Sigmoid colon (tissue), 7 donors: ENCODE results near the gene CMSS1. TPM values are rescaled to one million over a fixed set of nuclear protein-coding genes. Genes with fewer than 3 reads are reported as not detected.

Experiments used
- DNase-seq: peaks from one replicate; pipeline ENCODE4 v3.0.0-alpha.2; 2019
- H3K27ac ChIP-seq, 4 donors: fragments of 200-600 bp; sonication (generic); one replicate each; pipeline ENCODE4 v1.5.1; 2016 to 2019; ENCODE audit warnings: mild to moderate bottlenecking in 1 of 4
- H3K27me3 ChIP-seq, 3 donors: fragments of 200-600 bp; sonication (generic); one replicate each; pipeline ENCODE4 v1.5.1; 2019; ENCODE audit warnings: mild to moderate bottlenecking in 1 of 3
- H3K36me3 ChIP-seq, 4 donors: fragments of 200-600 bp; sonication (generic); one replicate each; pipeline ENCODE4 v1.5.1; 2016 to 2019
- H3K4me1 ChIP-seq, 4 donors: fragments of 200-600 bp; sonication (generic); one replicate each; pipeline ENCODE4 v1.5.1; 2017 to 2019
- H3K4me3 ChIP-seq, 4 donors: fragments of 200-600 bp; sonication (generic); one replicate each; pipeline ENCODE4 v1.5.1; 2017 to 2019; ENCODE audit warnings: mild to moderate bottlenecking in 2 of 4, moderate library complexity in 1 of 4
- H3K9me3 ChIP-seq, 4 donors: fragments of 200-600 bp in 3 of 4; sonication (generic) in 3 of 4; one replicate each; pipeline versions ENCODE4 v1.5.1 to v1.6.1; 2013 to 2019
- EP300 ChIP-seq, 4 donors: sonication (generic); formaldehyde crosslinking; IDR thresholded peaks; one replicate each; pipeline ENCODE4 v1.6.1; 2017; ENCODE audit warnings: antibody characterized with exemption in 4 of 4
- POLR2A ChIP-seq, 2 donors: fragments of 450-650 bp; IDR thresholded peaks; one replicate each; pipeline ENCODE4 v1.6.1; 2016; ENCODE audit warnings: antibody characterized with exemption in 2 of 2, mild to moderate bottlenecking in 2 of 2, moderate library complexity in 2 of 2
- POLR2AphosphoS5 ChIP-seq, 4 donors: sonication (generic); formaldehyde crosslinking; IDR thresholded peaks; one replicate each; pipeline ENCODE4 v1.6.1; 2017; ENCODE audit warnings: antibody characterized with exemption in 4 of 4
- WGBS, 2 donors: extraction: QIAGEN DNeasy Blood & Tissue Kit; methylation state at CpG; one replicate each; pipeline ENCODE4 v1.1.7; 2013; 5-methylcytosine and 5-hydroxymethylcytosine counted together
- intact Hi-C: fragments of 100-400 bp; cut with DNase I; formaldehyde crosslinking; loops from one replicate; pipeline ENCODE4 v1.15.1; 2023
- polyA plus RNA-seq, 3 donors: library from polyadenylated mRNA; stranded (reverse); fragments of 200-250 nt; gene quantifications; one replicate each; pipeline ENCODE4 v1.2.3, GENCODE V29; 2013
- total RNA-seq, 4 donors: library from RNA; depleted of rRNA; stranded (reverse); fragments of >200 nt; gene quantifications; one replicate each; pipeline ENCODE4 v1.1.0, GENCODE V29; 2016
- TF ChIP-seq, protein P1 (sequence below), 4 experiments: fragments of 450-650 bp in 3 of 4; fragments of 200-600 bp in 1 of 4; IDR thresholded peaks; one replicate each; pipeline ENCODE4 v1.5.1; 2016 to 2019; ENCODE audit warnings: antibody characterized with exemption in 4 of 4, mild to moderate bottlenecking in 3 of 4, moderate library complexity in 2 of 4
- donor health status: healthy with polysubstance abuse.
- donor health status: Bipolar disorder and iron deficiency.
- donor health status: healthy.

The CMSS1 gene
- total and polyA plus RNA-seq, 7 donors = 6.0 to 19.4 (median 13.9) TPM

DNA sequence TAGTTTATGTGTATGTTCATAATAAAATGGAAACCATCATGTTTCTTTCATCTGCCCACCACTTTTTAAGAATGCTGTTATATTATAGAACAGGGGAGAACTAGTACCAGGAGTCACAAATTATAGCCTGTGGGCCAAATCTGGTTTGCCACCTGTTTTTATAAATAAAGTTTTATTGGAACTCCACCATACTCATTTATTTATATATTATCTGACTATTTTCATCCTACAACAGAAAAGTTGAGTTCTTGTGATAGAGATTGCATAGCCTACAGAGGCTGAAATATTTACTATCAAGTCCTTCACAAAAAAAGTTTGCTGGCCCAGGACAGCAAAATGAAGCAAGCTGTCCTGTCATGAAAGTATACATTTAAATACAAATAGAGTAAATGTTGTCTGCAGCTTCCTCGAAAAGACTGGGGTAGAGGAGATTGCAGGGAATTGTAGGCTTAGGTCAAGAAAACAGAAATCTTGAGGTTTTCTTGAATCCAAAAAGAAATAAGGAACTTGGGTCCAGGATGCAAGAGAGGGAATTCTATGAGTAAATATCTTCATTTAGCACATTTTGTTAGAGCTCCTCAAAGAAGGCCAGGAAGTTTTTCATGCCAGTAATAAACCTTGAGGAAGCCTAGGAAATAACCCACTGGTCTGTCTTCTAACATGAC lies 255.5 kb downstream of the CMSS1 start:
- H3K4me3 ChIP-seq = no peak overlapping the region
- peak overlapping the region; percentile 49 to 76 (median 66) for H3K27ac ChIP-seq
- H3K36me3 ChIP-seq = no peaks in the 10 kb centered on the region
- no peak for DNase-seq
- WGBS, 2 donors = 76 to 83% methylated on average over 1 of the region's 1 CpG
- H3K27me3 ChIP-seq = no peaks in the 10 kb centered on the region
- intact Hi-C loops = no loop called here
- peaks cover 0 to 43% (median 35%) of the 10 kb centered on the region in 4 donors for H3K4me1 ChIP-seq
- no peak for TF ChIP-seq POLR2A (IDR thresholded peaks at IDR 0.05)
- TF ChIP-seq, protein P1, sequence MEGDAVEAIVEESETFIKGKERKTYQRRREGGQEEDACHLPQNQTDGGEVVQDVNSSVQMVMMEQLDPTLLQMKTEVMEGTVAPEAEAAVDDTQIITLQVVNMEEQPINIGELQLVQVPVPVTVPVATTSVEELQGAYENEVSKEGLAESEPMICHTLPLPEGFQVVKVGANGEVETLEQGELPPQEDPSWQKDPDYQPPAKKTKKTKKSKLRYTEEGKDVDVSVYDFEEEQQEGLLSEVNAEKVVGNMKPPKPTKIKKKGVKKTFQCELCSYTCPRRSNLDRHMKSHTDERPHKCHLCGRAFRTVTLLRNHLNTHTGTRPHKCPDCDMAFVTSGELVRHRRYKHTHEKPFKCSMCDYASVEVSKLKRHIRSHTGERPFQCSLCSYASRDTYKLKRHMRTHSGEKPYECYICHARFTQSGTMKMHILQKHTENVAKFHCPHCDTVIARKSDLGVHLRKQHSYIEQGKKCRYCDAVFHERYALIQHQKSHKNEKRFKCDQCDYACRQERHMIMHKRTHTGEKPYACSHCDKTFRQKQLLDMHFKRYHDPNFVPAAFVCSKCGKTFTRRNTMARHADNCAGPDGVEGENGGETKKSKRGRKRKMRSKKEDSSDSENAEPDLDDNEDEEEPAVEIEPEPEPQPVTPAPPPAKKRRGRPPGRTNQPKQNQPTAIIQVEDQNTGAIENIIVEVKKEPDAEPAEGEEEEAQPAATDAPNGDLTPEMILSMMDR (IDR thresholded peaks at IDR 0.05) = no peak
- TF ChIP-seq POLR2AphosphoS5 (IDR thresholded peaks at IDR 0.05) = no peak
- TF ChIP-seq EP300 (IDR thresholded peaks at IDR 0.05) = no peak
- no peaks in the 10 kb centered on the region for H3K9me3 ChIP-seq

DNA sequence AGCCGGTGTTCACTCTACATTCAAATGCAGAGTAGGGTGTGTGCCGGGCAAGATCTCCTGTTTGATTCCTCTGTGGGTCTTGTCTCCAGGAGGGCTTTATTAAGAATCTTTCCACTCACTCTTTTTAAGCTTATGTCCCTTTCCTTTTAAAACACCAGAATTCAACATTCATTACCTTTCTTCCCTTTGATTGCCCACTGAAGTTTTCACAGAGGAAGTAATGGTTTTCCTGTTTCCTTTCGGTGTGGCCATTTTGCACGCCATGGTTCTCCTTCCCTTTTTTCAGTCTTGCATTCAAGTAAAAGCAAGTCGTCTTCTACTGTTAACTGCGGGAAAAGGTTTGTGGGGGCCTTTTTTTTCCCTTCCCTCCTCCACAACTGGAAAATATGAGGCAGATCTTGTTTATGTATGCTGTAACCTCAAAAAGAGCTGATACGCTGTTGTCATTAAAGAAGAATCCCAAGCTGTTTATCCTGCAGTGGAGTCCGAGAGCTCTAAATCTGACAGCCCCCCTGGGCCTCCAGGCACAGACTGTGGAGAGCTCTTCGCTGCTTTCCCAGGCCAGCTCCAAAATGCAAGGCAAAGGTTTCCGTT lies 256.1 kb downstream of the CMSS1 start:
- H3K4me3 ChIP-seq = peak overlapping the region in 1 of 4 donors; percentile 5
- 39 to 79% methylated on average over 10 of the region's 10 CpGs for WGBS, 2 donors
- TF ChIP-seq, protein P1 (IDR thresholded peaks at IDR 0.05) = no peak
- TF ChIP-seq EP300 (IDR thresholded peaks at IDR 0.05) (no peak), POLR2AphosphoS5 (IDR thresholded peaks at IDR 0.05) (peak in 1 of 4 donors; percentile 6)
- peak; percentile 64 for DNase-seq
- H3K27me3 ChIP-seq = no peaks in the 10 kb centered on the region
- H3K27ac ChIP-seq = peak overlapping the region; percentile 49 to 76 (median 66)
- intact Hi-C loops = no loop called here
- peaks cover 0 to 43% (median 35%) of the 10 kb centered on the region in 4 donors for H3K4me1 ChIP-seq
- H3K9me3 ChIP-seq = no peaks in the 10 kb centered on the region
- H3K36me3 ChIP-seq = no peaks in the 10 kb centered on the region

DNA sequence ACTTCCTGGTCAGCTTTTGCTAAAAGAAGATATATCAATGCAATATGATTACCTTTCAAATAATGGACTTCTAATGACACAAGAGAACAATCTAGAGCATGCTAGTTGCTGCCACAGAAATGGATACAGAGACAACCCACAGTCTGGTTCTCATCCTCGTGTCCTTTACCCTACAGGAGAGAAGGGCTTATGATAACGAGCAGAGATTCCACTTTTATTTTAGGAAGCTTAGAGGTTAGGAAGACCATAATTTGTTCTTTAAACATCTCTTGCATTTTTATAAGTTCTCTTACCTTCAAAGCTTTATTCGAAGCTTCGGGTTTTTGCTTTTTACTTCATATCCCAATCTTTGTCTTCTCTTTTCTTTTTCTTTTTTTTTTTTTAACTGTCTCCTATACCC lies 257.5 kb downstream of the CMSS1 start:
- intact Hi-C loops = no loop called here
- Histone ChIP-seq H3K36me3 (no peaks in the 10 kb centered on the region), H3K4me1 (peaks cover 0 to 35% (median 29%) of the 10 kb centered on the region in 4 donors), H3K27ac (peak overlapping the region in 2 of 4 donors; percentile 76), H3K9me3 (no peaks in the 10 kb centered on the region), H3K4me3 (no peak overlapping the region), H3K27me3 (no peaks in the 10 kb centered on the region)
- 90 to 96% methylated on average over 4 of the region's 4 CpGs for WGBS, 2 donors
- no peak for DNase-seq
- TF ChIP-seq POLR2AphosphoS5 (IDR thresholded peaks at IDR 0.05) (no peak), POLR2A (IDR thresholded peaks at IDR 0.05) (no peak), EP300 (IDR thresholded peaks at IDR 0.05) (no peak)
- TF ChIP-seq, protein P1 (IDR thresholded peaks at IDR 0.05) = no peak

DNA sequence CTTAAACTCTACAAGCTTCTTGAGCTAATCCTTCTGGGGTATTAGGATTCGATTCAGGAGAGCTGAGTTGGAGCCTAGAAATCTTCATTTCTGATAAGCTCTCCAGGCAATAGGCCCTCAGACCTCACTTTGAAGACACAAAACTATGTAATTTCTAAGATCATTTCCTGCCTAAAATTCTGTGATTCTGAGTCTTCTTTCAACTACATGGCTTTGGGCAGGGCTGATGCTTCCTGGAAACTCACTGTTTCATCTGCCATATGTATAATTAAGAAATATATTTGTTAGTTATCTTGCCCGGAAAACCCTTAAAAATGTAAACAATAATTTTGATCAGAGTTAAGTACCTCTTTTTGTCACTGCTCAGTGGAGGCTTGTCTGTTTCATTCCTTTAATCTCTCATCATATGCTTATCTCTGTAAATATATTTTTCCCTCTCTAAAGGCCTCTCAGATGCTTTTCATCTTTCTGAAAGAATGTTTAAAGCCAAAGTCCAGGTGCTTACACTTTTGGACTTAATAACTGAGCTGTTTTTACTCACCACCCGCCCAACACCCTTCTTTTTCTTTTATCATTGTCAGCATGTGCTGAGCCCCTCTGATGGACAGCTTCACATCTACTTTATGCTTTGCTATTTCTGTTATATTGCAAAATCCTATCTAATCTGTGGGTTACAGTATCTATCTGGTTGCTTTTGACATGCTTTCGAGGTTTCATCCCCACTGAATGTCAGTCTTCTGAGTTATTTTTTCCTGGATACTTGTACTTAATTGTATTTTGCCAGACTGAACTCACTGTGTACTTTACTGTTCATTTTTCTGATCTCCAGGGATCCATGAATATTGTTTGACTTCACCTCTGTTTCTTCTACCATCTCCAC lies 258.4 kb downstream of the CMSS1 start:
- DNase-seq = no peak
- H3K36me3 ChIP-seq = no peaks in the 10 kb centered on the region
- H3K27me3 ChIP-seq = no peaks in the 10 kb centered on the region
- no peaks in the 10 kb centered on the region for H3K9me3 ChIP-seq
- H3K4me3 ChIP-seq = no peak overlapping the region
- 42 to 62% methylated on average over 4 of the region's 4 CpGs for WGBS, 2 donors
- TF ChIP-seq, protein P1 (IDR thresholded peaks at IDR 0.05) = no peak
- TF ChIP-seq EP300 (IDR thresholded peaks at IDR 0.05) (no peak), POLR2AphosphoS5 (IDR thresholded peaks at IDR 0.05) (no peak), POLR2A (IDR thresholded peaks at IDR 0.05) (no peak)
- H3K27ac ChIP-seq = peak overlapping the region in 3 of 4 donors; percentile 21 to 76 (median 76)
- intact Hi-C loops = no loop called here
- H3K4me1 ChIP-seq = peaks cover 0 to 35% (median 28%) of the 10 kb centered on the region in 4 donors
